GM21423 (cell line): ENCODE measurements around the gene LRRC74B.
"Not testable (repeated sequence)": the region's sequence is repeated elsewhere in the genome, so short reads cannot be mapped to it uniquely, and the experiment has no call there.

ENCODE experiments used
- ATAC-seq: cut with Tn5 transposase; IDR thresholded peaks from one replicate; pipeline ENCODE4 v1.9.1; 2021; ENCODE audit warnings: mild to moderate bottlenecking, moderate library complexity; ENCODE audit not compliant: unreplicated experiment

Gene LRRC74B

DNA sequence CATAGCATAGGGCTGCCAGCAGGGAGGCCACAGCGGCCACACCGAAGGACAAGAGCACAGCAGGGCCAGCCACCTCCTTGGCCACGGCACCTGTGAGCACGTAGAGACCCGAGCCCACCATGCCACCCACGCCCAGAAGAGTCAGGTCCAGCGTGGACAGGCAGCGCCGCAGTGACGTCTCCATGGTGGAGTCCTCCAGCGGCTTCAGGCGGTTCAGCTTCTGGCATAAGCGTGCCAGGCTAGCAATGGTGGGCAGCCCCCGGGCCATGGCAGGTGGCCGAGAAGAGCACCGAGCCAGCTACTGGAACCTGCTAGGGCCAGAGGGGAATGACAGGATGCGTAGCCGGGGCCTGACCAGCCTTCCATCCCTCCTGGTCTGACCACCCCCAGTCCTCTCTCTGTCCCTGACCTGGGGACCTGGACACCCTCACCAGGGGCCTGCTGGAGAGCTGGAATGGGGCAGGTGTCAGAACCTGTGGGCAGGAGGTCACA is 14.2 kb upstream of the LRRC74B start:
- no peak for ATAC-seq

- ATAC-seq, result no peak
These were observed 13.5 kb upstream of the LRRC74B start, which contains the start of gene SLC7A4 for GRCh38 chr22:21032037-21032867. Gene SLC7A4, minus strand, starts transcription at chr22:21032561. Its CDS starts 749 bp downstream, at chr22:21031812.

DNA sequence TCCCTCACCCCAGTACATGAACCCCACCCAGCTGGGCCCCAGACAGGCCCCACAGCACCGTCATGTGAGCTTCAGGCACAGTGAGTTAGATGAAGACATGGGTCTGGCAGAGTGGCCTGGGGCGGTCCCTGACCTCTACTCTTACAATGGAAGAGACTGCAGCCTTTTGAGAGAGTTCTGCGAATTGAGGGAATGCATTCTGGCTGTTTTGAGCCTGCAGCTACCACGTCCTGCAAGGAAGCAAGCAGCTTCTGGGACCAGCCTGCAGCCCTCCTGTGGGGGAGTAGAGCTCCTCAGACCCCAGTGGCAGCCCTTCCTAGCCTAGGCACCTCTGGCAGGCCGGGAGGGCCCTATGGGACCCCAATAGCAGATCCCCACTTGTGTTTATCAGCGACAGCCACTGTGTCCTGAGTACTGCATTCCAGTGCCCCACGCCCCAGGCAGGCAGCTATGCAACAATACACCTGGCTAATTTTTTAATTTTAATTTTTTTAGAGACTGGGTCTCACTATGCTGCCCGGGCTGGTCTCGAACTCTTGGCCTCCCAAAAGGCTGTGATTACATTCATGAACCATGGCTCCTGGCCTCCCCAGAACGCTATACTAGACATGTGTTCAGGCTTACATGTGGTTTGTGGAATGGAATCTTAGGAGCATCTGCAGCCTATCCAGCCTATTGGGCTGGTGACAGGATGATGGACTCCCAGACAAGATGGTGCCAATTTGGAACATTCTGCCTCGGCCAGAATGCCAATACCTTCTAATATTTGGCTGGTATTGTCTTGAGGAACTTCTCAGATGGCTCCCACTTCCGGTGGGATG is 12.7 kb upstream of the LRRC74B start:
- ATAC-seq, result no peak

GRCh38 chr22:21033895-21034294 is 11.9 kb upstream of the LRRC74B start:
- no peak for ATAC-seq

GRCh38 chr22:21034989-21035388 is 10.8 kb upstream of the LRRC74B start:
- no peak for ATAC-seq

GRCh38 chr22:21038405-21038804 is 7.3 kb upstream of the LRRC74B start:
- ATAC-seq, result no peak

DNA sequence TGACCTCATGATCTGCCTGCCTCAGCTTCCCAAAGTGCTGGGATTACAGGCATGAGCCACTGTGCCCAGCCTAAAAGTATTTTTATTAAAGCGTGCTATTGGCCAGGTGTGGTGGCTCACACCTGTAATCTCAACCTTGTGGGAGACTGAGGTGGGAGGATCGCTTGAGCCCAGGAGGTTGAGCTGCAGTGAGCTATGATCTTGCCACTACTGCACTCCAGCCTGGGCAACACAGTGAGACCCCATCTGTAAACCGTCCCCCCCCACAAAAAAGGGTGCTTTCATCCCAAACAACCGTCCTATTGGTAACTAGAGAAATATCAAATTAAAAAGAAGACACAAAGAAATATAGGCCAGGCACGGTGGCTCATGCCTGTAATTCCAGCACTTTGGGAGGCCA is 6.6 kb upstream of the LRRC74B start:
- ATAC-seq, result not testable (repeated sequence)

DNA sequence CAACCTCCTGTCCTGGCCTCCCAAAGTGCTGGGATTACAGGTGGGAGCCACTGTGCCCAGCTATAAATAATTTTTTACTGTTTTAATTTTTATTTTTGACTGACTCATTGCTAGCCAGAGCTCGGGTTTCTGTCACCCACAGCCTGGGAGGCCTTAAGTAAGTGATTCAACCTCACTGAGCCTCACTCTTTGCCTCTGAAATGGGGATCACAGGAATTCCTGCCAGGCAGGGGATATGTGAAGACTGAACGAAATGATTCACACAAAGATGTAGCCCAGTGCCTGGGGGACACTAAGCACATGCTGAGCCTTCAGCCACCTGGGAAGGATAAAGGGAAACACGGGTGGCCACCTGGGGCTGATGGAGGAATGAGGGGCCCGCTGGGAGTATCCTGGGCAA is 3.8 kb upstream of the LRRC74B start:
- no peak for ATAC-seq

DNA sequence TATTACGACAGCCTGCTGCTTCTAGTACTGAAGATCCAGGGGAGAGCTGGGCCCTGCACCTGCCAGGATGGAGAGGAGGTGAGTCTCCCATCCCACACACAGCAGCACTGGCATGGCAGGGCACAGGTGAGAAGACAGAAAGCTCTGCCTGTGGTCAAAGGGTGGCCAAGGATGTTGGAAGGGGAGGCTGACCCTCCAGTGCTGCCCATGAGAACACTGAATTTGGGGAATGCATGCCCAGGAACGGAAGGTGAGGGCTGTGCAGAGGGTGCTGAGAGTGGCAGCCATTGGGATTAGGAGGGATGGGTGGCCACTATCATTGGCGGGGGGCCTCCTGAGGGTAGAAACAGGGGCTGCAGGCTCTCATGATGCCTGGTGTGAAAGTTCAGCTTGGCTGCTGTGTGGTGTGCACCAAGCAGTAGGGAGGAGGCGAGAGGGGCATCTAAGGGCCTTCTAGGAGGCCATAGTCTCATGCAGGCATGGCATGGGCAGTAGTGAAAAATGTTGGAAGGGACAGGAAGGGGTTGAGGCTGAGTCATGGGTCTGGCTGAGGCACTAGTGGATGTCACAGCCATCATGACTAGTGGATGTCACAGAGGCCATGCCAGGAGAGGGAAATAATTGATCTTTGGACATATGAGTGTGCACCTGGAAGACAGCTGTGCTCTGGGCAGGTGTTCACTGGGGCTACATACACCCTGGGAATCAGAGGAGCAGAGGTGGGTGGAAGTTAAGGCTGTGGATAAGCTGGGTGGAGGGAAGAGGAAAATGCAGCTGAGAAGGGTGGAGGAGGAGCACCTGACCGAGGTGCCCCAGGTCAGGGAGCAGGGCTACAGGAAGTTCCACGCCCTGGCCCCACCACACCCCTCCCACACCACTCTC is 2.5 kb upstream of the LRRC74B start:
- ATAC-seq, result no peak

DNA sequence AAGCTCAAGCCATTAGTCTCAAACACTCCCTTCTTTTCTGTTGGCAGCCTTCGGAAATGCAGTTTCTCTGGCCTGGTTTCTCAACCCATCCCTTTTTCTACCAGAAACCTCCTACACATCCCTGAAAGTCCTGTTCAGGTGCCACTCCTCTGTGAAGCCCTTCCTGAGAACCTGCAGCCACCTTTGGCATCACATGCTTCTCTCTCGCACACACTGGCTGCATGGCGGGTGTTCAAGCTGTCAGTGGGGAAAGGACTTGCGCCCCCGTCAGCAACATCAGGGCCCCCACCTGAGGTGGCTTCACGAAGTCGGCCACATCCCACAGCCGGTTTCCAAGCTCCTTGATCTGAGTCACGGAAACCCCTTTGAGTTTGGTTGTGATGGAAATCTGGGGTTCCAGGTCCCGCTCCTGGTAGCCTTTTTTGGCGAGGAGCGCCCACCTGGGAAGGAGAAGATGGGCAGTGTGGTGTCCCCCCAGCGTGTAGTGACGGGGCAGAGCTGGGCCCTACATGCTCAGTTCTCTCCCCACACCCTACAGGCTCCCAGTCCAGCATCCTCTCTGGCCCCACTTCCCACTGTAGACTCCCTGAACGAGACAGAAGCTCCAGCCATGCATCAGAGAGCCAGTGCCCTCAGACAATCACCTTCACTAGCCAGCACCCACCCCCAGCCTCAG is 1.7 kb upstream of the LRRC74B start:
- ATAC-seq, result no peak

GRCh38 chr22:21044931-21045584 is 688 bp upstream of the LRRC74B start:
- no peak for ATAC-seq

GRCh38 chr22:21047035-21047661 is 1.4 kb downstream of the LRRC74B start:
- ATAC-seq, result no peak

DNA sequence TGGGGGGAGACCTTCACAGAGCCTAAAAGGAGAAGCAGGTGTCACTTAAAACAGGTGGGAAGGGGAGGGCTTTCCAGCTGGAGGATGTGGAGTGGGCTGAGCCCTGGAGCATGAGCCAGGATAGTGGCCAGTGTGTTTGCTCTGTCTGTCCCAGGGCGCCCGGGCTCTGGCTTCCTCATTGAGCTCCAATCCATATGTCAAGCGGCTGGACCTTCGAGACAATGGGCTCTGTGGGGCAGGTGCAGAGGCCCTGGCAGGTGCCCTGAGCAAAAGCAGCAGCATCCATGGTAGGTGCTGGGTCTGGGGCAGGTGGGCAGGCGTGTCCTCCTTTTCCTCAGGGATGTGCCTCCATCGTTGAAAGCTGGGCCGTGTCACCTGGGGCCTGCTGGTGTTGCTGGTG is 2.0 kb downstream of the LRRC74B start:
- no peak for ATAC-seq

GRCh38 chr22:21048448-21048847 is 2.7 kb downstream of the LRRC74B start:
- not testable (repeated sequence) for ATAC-seq

- ATAC-seq, result not testable (repeated sequence)
These were observed 3.2 kb downstream of the LRRC74B start for GRCh38 chr22:21048965-21049364.

GRCh38 chr22:21051145-21051830 is 5.5 kb downstream of the LRRC74B start:
- no peak for ATAC-seq

DNA sequence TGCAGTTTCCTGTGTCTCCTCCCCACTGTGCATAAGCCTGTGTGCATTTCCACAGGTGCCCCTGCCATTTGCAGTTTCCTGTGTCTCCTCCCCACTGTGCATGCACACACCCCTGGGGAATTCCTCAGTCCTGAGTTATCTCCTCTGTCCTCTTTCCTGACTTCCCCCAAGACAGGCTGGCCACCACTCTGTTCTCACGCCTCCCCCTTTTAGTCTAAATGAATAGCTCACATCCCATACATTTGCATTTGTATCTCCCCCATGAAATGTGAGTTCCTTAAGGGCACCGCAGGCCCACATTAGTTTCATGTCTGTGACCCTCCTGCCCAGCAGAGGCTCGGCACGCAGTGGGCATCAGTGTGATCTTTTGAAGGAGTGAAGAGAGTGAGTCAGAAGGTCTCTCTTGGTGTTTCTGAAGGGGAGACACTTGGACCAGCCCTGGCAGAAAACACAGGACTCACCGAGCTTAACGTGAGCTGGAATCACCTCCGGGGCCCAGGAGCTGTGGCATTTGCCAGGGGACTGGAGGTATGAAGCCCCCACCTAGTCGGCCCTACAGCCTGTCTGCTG is 6.2 kb downstream of the LRRC74B start:
- no peak for ATAC-seq

- no peak for ATAC-seq
These were observed 7.1 kb downstream of the LRRC74B start for GRCh38 chr22:21052715-21053459.
